Measurements from ENCODE around the gene COQ7.

GRCh38 chr16:19105131-19105530 lies 37.7 kb downstream of the COQ7 start:
- TF ChIP-seq POLR2AphosphoS5 (IDR thresholded peaks at IDR 0.05) = no peak
- no peak for TF ChIP-seq CTCF (IDR thresholded peaks at IDR 0.05)
- no peak for TF ChIP-seq POLR2A (IDR thresholded peaks at IDR 0.05)

Data from transverse colon (tissue), 4 donors.